ENCODE measurements around the gene SNAPC4.

GRCh38 chr9:136442265-136442664 lies 42.3 kb upstream of the SNAPC4 start:
- TF ChIP-seq TCF7L2 (IDR thresholded peaks at IDR 0.05; ENCODE audit: low read depth, low read length), result no peak
- TF ChIP-seq CTCF (IDR thresholded peaks at IDR 0.05), result no peak
- TF ChIP-seq POLR2AphosphoS5 (IDR thresholded peaks at IDR 0.05; ENCODE audit: low read depth, low read length), result no peak
- TF ChIP-seq SIN3A (IDR thresholded peaks at IDR 0.05; ENCODE audit: borderline replicate concordance, insufficient read depth, low read depth, low read length), result no peak
